GM21515 (cell line): Measurements from ENCODE around the gene ZNF519.

Experiments used
- ATAC-seq: cut with Tn5 transposase; IDR thresholded peaks from one replicate; pipeline ENCODE4 v1.9.1; 2021; ENCODE audit not compliant: unreplicated experiment

The ZNF519 gene

DNA sequence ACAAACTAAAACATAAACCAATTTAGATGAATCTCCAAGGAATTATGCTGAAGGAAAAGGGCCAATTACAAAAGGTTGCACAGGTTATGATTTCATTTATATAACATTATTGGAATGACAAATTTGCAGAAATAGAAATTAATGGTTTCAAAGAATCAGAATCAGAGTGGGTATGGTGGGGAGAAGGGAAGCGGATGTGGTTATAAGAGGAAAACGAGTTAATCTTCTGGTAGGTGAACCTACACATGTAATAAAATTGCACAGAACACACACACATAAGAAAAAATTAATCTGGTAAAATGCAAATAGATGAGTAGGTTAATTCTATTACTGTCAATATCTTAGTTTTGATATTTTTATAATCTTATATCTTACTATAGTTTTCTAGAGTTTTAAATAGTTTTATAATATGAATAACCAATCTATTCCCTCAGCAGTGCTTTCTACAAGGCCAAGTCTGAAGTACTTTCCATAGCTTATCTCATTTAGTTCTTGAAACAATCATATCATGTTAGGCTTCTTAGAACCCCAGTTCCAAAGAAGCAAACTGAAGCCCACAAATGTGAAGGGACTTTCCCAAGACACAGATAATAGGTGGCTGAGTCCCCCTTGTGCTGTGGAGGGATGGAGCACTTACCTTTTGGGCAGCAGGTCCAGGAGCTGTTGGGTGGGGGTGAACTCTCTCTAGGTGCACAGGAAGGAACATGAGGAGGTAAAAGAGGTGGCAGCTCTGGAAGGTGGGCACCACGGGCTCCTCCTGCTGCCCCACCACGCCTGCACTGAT is 31.5 kb downstream of the ZNF519 start:
- no peak for ATAC-seq

DNA sequence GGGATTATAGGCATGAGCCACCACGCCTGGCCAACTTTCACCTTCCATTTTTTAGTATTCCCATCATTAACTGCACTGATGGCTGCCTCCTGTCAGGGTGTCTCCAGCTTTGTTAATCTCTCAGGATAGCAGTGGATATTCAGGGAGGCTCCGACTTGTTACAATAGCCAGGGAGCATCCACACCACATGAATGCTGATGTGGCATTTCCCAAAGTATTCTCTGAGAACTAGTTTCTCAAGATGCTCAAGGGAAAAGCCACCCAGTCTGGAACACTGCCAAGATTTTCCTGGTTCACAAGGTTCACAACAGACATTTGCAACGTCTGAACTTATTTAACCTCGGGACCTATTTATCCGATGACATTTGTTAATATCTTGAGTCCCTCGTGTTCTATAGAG is 33.8 kb downstream of the ZNF519 start:
- no peak for ATAC-seq

DNA sequence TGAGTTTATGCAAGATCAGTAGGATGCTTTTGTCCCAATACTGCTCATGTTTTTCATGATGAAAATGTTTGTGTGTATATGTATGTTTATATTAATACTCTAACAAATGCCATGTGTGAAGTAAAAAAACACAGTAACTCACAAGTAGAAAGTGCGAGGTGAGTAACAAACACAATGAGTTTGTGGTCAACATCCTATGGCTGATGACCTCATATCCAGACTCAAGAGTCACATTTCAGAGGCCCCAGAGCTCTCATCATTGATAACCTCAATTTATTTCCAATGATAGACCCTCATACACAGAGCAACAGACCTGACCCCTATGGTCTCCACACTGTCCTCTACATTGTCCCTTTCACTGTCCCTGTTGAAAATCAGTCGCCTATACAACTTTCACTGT is 34.5 kb downstream of the ZNF519 start:
- no peak for ATAC-seq

DNA sequence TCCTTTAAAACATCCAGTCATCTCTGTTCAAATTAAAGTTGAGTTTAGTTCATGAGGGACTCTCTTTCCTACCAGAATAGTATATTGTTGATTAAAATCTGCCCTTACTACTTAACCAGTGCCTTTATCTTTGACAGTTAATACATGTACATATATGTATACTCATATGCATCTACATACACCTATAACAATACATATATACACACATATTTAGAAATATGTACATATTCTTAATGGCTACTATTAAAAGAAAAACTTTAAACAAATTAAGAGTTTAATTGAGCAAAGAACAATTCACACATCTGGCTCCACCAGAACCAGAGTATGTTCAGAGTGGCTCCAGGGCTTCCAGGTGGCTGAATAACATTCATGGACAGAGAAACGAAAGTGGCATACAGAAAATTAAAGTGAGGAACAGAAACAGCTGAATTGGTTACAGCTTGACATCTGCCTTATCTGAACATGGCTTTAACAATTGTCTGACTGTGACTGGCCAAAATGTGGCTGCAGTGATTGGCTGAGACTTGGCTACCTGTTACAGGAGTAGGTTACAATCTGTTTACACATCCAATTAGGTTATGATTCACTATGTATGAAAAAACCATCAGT is 38.8 kb downstream of the ZNF519 start:
- no peak for ATAC-seq

DNA sequence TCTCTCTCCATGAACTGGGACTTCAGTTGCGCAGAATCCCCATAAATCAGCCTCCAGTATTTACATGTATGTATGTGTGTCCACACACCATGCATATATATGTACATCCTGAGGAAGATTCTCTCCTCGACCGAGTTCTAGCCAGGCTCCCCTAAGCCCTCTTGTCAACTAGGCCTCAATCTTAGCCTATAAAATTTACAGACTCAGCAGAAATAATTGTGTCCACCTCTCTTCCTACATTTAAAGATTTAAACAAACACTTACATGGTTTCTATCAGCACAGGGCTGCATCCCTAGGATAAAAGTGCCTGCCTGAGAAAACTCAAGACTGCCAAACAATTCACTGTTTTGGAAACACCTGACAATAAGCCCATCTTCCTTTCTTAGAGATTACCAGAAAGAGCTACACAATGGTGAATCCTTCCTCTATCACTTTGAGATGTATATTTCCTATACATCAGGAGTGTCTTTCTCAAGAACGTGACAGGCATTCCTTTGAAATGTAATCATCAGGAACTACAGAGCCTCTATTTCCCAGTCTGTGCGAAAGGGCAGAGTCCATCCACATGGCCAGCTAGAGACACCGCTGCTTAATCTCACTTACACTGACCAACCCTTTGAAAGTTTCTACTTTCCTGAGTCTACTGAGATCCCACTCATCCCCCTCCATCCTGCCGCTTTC is 39.5 kb downstream of the ZNF519 start:
- ATAC-seq, result no peak

DNA sequence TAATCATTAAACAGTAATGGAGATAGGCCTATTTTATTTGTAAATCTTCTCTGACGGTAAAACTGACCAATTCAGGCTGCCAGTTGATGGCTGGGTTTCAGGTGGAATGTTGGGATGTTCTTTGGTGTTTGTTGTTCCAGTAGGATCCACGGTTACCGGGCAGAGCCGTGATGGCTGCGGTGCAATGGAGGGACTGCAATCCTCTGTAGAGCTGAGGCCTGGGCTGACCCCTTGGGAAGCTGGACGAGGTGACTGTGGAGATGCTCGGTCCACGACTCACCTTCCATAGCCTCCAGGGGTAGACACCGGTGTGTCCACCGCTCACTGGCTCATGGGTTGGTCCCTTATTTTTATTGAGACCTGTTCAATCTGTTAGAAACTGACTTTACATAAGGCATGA is 42.5 kb downstream of the ZNF519 start:
- ATAC-seq, result no peak

DNA sequence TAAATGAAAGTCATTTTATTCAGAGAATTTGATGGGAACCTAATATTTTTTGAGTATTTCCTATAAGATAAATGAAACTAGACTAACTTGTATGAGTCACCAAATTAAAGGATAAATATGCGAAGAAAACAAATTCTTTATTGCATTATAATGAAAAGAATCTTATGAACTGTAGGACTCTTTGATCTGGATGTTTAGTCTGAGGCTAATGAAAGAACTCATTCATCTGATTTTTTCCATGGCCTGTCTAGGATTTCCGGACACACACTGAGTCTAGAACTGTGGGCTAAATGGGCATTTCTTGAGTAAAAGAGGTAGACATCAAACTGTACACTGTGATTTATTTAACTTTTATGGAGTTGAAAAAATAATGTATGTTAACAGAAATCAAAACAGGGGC is 43.0 kb downstream of the ZNF519 start:
- no peak for ATAC-seq

DNA sequence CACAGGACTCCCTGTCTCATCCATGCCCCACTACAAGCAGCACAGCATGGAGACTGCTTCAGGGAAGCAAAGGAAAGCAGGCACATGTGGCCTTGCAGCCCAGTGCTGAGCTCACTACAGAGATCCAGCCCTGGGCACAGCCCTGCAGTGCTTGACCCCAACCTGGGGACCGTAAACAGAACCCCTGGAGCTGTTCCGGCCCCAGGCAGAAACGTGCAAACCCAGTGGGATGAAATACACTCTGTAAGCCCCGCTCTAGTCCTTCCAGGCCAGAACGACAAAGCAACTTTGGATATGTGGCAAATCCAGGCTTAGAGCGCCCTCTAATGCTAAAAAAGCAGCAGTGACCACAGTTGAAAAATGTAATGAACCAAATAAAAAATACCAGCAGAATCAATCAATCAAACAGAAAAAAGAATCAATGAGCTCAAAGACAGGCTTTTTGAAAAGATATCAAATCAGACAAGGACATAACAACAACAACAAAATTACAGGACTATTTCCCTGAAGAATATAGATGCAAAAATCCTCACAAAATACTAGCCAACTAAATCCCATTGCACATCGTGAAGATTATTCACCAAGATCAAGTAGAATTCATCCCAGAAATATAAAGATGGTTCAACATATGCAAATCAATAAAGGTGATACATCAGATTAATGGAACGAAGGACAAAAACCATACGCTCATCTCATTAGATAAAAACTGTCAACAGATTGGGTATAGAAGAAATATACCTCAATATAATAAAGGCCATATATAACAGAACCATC is 45.6 kb downstream of the ZNF519 start:
- ATAC-seq, result peak; percentile 54

DNA sequence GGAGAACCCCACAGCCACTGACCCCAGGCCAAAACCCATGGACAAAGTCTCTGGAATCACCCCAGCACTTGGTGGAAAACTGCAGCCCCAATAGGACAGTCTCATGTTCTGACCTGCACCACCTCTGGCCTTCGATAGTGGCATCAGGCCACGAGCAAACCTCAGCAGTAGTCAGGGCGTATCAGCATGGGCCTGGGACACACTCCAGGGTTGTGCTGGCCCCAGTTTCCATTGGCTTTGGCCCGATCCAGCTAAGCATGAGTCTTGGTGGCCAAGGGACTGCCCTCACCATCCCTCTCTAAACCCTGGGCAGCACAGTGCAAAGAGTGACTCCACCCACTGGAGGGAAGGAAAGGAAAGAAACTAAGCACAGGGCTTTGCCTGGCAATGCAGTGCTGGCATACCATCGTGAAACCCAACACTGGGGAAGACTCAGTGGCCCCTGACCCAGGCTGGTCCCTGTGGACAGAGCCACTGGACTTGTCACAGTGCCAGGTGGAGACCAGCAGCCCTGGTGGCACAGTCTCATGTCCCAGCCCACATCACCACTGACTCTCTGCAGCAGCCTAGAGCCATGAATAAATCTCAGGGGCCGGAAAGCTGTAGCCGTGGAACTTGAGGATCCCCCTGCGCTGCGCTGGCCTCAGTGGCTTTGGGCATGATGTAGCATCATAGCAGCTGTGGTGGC is 46.3 kb downstream of the ZNF519 start:
- no peak for ATAC-seq

DNA sequence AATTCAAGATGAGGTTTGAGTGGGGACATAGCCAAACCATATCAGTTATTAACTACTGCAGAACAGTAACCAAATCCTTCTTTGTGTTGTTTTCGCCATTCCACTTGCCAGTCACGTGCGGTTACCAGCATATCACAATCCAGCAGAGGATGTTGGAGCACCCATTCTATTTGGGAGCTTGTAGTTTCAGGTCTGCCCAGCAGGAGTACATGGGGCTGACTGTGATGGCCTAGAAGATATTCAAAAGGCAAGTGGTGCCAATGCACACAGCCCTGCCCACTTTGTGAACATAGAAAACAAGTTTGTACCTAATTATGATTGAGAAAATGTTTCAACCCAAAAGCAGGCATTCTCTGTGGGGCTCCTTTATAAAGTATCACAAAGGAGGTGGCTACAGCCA is 57.0 kb downstream of the ZNF519 start:
- no peak for ATAC-seq

DNA sequence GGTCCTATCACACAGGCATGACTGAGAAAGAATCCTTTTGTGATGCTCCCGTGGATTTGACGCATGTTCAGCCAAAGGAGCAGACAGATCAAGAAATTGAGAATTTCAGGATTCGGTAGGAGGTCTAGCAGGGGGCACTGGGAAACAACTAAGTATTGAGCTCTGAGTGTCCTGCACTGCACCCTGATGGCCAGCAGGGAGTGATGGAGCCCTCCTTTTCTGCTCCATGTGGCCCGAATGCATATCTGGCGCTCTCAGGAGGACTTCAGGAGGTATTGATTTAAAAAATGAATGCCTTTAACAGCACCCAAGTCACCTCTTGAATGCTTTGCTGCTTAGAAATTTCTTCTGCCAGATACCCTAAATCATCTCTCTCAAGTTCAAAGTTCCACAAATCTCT is 58.0 kb downstream of the ZNF519 start:
- no peak for ATAC-seq

DNA sequence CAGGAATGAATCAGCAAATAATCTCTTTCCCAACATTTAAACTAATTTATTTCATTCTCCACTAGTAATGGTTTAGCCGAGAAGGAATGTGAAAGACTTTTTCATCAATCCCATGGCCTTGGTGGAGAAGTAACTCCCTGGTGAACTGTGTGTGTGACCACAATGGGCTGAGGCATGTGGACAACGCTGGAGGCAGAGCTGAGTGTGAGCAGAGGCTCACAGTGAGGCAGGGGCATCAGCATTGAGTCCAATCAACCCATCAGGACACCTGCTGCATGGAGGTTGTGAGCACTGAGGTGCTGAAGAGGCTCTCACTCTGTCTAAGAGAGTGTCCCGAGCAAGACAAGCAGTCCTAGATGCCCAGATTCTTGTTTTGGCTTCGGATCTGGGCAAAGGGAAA is 78.6 kb downstream of the ZNF519 start:
- no peak for ATAC-seq
